CD4-positive, alpha-beta T cell treated with Interleukin-1 beta for 1 hour (primary cell): ENCODE results near the gene CLPSL2.

Experiments used
- DNase-seq, 2 donors: peaks; one replicate each; pipeline ENCODE4 v3.0.0-alpha.2; 2020 to 2022

The CLPSL2 gene

GRCh38 chr6:35747877-35748276 is 28.5 kb upstream of the CLPSL2 start:
- no peak for DNase-seq

GRCh38 chr6:35750557-35750956 is 25.8 kb upstream of the CLPSL2 start:
- no peak for DNase-seq

GRCh38 chr6:35751594-35751993 is 24.8 kb upstream of the CLPSL2 start:
- no peak for DNase-seq

DNA sequence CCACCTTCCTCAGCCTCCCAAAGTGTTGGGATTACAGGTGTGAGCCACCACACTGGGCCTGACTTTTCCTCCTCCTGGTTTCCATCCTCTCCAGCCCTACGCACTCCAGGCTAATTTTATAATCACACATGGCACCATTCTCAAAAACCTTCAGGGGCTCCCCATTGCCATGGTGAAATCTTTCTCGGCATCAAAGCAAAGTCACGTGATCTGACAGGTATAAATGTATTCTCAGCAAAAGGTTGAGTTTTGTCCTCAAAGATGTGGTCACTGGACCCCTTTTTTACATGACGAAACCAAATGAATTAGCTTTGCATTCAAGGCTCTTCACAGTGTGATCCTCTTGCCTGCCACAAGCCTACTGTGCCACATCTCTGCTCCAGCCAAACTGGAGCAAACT is 24.1 kb upstream of the CLPSL2 start:
- no peak for DNase-seq

DNA sequence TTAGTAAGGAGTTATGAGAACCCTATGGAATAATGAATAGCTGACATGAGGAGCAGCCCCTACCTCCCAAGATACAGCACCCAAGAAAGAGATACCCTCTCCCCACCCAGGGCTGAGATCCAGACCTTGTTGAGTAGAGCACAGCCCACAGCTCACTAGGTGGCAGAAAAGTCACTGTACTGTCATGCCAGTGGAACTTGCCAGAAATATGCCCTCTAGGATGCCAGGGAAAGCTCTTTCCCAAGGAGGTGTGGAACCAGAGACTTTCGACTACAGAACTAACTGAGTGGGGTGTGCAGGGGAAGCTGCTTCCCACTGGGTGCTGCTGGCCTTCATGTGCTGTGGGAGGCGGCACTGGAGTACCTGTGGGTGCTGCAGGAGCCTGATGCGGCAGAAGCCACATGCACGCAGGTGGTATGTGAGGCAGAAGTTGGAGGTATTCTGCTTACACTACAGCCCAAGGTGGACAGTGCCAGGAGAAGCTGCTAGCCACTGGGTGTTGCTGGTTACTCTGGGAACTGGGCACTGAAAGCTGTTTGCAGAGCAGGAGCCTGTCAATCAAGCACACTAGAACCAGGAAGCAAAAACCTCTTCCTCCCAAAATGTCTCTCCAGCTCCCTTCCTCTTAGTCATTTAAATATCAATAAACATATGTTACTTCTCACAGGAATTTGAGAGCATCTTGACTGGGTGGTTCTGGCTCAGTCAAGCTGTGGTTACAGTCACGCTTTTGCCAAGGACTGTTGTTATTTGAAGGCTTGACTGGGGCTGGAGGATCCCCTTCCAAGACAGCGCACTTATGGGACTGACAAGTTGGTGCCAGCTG is 21.7 kb upstream of the CLPSL2 start:
- no peak for DNase-seq

- DNase-seq = no peak
These were observed 21.0 kb upstream of the CLPSL2 start for GRCh38 chr6:35755278-35755924.

- no peak for DNase-seq
These were observed 18.8 kb upstream of the CLPSL2 start for GRCh38 chr6:35757456-35758123.

DNA sequence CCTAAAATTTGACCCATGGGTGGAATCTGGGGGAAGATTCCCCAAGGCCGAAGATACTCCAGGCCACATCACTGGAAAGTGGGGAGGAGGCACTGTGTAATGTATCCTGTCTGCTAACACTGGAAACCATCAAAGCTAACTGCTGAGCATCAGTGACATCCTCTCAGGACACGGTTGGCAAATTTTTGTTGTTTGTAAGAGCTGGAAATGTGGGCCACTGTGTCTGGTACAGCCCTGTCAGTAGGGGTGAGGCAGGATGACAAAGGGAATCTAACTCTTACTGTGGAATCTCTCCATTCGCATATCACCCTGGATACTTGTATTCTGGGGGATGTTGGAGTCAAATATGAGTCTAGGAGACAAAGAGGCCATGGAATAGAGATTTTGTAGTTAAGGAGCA is 17.0 kb upstream of the CLPSL2 start:
- no peak for DNase-seq

- DNase-seq = no peak
These were observed 10.7 kb upstream of the CLPSL2 start for GRCh38 chr6:35765739-35766138.

DNA sequence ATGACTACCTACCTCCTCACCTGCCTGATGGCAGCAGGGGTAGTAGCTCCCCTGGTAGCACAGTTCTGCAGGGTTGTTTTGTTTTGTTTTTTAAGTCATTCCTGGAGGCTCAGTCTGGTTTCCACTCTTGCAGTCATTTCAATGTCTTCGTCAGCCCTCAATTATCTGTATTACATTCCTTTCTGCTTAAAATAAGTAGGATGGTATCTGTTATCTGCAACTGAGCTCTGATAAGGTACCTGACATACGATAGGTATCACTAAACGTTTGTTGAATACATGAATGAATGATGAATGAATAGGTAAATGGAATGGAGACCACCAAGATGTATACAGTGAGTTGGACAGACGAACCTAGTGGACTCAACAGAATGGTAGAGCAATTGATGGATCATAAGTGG is 7.2 kb upstream of the CLPSL2 start:
- no peak for DNase-seq

- DNase-seq = no peak
These were observed 5.1 kb upstream of the CLPSL2 start for GRCh38 chr6:35771343-35771627.

GRCh38 chr6:35774116-35774794 is 2.1 kb upstream of the CLPSL2 start:
- DNase-seq = no peak

DNA sequence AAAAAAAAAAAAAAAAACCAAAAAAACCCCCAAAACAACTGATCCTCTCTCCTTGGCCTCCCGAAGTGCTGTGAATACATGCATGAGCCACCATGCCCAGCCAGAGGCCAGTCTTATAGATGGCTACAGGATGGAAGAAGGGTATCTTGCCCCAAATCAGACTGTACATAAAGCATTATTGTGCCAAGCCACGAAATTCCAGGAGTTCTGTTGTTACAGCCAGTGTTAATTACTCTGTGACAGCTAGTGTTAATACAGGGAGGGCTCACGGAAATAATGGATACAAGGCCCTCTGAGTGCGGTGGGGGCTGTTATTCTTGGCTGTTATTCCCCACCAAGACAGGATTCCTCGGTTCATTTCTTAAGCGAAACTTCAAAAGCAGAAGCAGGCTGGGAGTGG is 1.4 kb upstream of the CLPSL2 start:
- no peak for DNase-seq

DNA sequence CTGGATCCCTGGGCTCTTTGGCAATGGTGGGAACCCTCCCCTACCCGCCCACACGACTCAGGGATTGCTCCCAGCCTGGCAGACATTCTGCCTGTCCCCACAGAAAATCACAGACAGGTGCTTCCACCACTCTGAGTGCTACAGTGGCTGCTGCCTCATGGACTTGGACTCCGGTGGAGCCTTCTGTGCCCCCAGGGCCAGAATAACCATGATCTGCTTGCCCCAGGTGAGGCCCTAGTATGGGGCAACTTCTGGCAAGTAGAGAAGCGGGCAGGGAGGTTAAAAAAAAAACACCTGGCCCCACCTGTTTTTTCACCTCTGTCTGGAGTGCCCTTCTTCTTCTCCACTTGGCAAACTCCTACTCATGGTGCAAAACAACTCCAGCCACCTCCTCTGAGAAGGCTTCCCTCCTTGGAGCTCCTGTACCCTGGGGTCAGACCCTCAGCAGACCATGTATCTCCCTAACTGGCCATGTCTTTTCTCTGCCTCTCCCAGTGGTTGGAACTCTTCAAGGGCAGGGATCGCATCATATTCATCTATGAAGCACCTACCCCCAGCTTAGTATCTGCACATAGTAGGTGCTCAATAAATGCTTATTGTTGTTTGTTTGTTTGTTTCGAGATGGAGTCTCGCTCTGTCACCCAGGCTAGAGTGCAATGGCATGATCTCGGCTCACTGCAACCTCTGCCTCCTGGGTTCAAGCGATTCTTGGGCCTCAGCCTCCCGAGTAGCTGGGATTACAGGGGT is 1.1 kb downstream of the CLPSL2 start:
- no peak for DNase-seq

GRCh38 chr6:35778437-35778836 is 2.0 kb downstream of the CLPSL2 start:
- DNase-seq = no peak

- DNase-seq = no peak
These were observed 4.3 kb downstream of the CLPSL2 start, which contains the start of gene CLPSL1 for GRCh38 chr6:35780719-35781118. CLPSL1 (plus strand) TSS chr6:35781019; CDS start chr6:35781111, 92 bp downstream.

- no peak for DNase-seq
These were observed 4.9 kb downstream of the CLPSL2 start for GRCh38 chr6:35781290-35781689.

- DNase-seq = no peak
These were observed 6.0 kb downstream of the CLPSL2 start for GRCh38 chr6:35782424-35782823.

DNA sequence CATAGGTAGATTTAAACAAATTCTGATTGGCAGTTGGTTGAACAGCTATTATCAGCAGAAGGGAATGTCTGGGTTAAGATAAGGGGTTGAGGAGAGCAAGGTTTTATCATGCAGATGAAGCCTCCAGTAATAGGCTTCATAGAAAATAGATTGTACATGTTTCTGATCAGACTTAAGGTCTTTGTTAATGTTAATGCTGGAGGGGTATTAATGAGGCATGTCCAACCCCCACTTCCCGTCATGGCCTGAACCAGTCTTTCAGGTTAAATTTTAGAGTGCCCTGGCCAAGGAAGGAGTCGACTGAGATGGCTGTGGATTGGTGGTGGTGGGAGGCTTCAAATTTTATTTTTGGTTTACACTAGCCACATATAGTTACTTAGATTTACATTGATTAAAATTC is 7.8 kb downstream of the CLPSL2 start:
- no peak for DNase-seq

- DNase-seq = no peak
These were observed 9.9 kb downstream of the CLPSL2 start for GRCh38 chr6:35786272-35786671.

GRCh38 chr6:35786810-35787209 is 10.4 kb downstream of the CLPSL2 start:
- no peak for DNase-seq

DNA sequence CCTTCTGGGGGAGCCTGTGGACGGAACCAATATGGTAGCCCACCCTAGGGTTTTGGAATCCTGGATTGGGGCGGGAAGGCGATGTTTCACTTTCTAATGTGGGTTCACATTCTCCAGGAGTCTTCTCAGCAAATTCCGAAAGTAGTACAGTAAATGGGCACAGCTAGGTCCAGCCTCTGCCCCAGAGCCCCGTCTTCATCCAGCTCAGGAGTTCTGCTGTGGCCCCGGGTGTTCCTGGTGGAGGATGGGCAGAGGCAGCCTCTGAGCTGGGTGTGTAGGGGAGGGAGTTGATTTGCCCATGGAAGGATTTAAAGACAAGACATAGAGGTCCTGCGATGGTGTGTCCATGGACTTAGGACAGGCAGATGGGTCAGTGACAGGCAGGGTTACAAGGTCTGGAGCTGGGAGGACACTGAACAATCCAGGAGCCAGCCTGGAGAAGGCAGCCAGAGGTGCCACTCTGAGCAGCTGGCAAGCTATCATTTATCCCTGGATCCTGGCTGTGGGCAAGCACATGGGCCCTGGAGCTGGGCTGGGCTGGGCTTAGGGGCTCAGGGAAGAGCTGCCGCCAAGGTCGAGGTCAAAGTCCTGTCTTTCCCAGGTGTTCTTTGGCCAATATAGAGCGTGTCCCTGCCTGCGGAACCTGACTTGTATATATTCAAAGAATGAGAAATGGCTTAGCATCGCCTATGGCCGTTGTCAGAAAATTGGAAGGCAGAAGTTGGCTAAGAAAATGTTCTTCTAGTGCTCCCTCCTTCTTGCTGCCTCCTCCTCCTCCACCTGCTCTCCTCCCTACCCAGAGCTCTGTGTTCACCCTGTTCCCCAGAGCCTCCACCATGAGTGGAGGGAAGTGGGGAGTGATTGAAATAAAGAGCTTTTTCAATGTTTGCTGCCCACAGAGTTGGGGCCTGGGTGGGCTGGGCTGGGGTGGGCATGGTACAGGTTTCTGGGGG is 11.1 kb downstream of the CLPSL2 start:
- DNase-seq = no peak
